HK-2 (cell line): ENCODE data around the gene CREB3L2.
"Not testable (repeated sequence)": the region's sequence is repeated elsewhere in the genome, so short reads cannot be mapped to it uniquely, and the experiment has no call there.

Experiments used
- DNase-seq: peaks from one replicate; pipeline ENCODE4 v3.0.0-alpha.2; 2018; ENCODE audit not compliant: unreplicated experiment

The CREB3L2 gene

GRCh38 chr7:137968339-137968738, 33.5 kb downstream of the CREB3L2 start:
- DNase-seq = not testable (repeated sequence)

GRCh38 chr7:137967143-137968018, 34.5 kb downstream of the CREB3L2 start:
- peak; percentile 67 for DNase-seq

- DNase-seq = no peak
These were observed 35.2 kb downstream of the CREB3L2 start for GRCh38 chr7:137966641-137967142.

GRCh38 chr7:137965942-137966640, 35.8 kb downstream of the CREB3L2 start:
- DNase-seq = no peak

- no peak for DNase-seq
These were observed 36.9 kb downstream of the CREB3L2 start for GRCh38 chr7:137964824-137965545.

GRCh38 chr7:137962875-137963507, 38.9 kb downstream of the CREB3L2 start:
- DNase-seq = no peak

- DNase-seq = no peak
These were observed 39.4 kb downstream of the CREB3L2 start for GRCh38 chr7:137962491-137962874.

- DNase-seq = no peak
These were observed 40.4 kb downstream of the CREB3L2 start for GRCh38 chr7:137961200-137962177.

GRCh38 chr7:137960020-137960419, 41.9 kb downstream of the CREB3L2 start:
- no peak for DNase-seq

GRCh38 chr7:137958470-137959431, 43.1 kb downstream of the CREB3L2 start:
- DNase-seq = no peak

- no peak for DNase-seq
These were observed 44.0 kb downstream of the CREB3L2 start for GRCh38 chr7:137957887-137958286.

- DNase-seq = no peak
These were observed 45.3 kb downstream of the CREB3L2 start for GRCh38 chr7:137956591-137956990.

- no peak for DNase-seq
These were observed 45.7 kb downstream of the CREB3L2 start for GRCh38 chr7:137956183-137956582.

GRCh38 chr7:137954614-137955013, 47.3 kb downstream of the CREB3L2 start:
- DNase-seq = no peak

- DNase-seq = no peak
These were observed 48.0 kb downstream of the CREB3L2 start for GRCh38 chr7:137953665-137954470.

GRCh38 chr7:137953043-137953664, 48.7 kb downstream of the CREB3L2 start:
- no peak for DNase-seq

GRCh38 chr7:137952426-137952805, 49.5 kb downstream of the CREB3L2 start:
- DNase-seq = no peak
